ENCODE measurements around the gene DNMT3A.

GRCh38 chr2:25367296-25367695, 25.6 kb upstream of the DNMT3A start:
- TF ChIP-seq POLR2AphosphoS5 (IDR thresholded peaks at IDR 0.05) (no peak), CTCF (IDR thresholded peaks at IDR 0.05) (no peak), EP300 (IDR thresholded peaks at IDR 0.05) (no peak), POLR2A (IDR thresholded peaks at IDR 0.05) (no peak)
